ENCODE measurements around the gene CDKAL1. TPM values are rescaled to one million over a fixed set of nuclear protein-coding genes. Genes with fewer than 3 reads are reported as not detected.

CDKAL1 gene
- total and polyA plus RNA-seq, 10 of the 15 experiments (the other 5 are each of a cell fraction or from before 2014, with no cell fraction given): 10.7 to 26.9 (median 17.3) TPM

- ChIA-PET RAD21 (ENCODE audit: unreplicated experiment) (interaction anchor here (1.0 kb wide), 1 partner anchor 14 kb away, joined by 3 read pairs; no protein-coding TSS in a partner anchor), SMC1A (ENCODE audit: uncharacterized antibody, unreplicated experiment) (interaction anchor here (0.6 to 1.9 kb wide), 3 partner anchors 14 to 304 kb away, joined by 3 to 5 read pairs (median 3); no protein-coding TSS in a partner anchor)
- no peak for FAIRE-seq
Observed at GRCh38 chr6:20991910-20992309, 457.7 kb downstream of the CDKAL1 start.

GRCh38 chr6:20996099-20996498 is 461.8 kb downstream of the CDKAL1 start:
- H3K79me2 ChIP-seq (ENCODE audit: control insufficient read depth, insufficient read depth, low read length): no peaks in the 10 kb centered on the region
- H3K27ac ChIP-seq (ENCODE audit: control insufficient read depth, insufficient read depth): no peak overlapping the region
- no peak overlapping the region for H3K4me3 ChIP-seq
- H3K9me3 ChIP-seq (replicated peaks; ENCODE audit: control insufficient read depth, insufficient read depth, low read length): no peaks in the 10 kb centered on the region; the same call in 2 of the 3 replicates
- RAD21 ChIA-PET (ENCODE audit: unreplicated experiment): no interaction called here
- in situ Hi-C loops (cut with MboI) (no loop called here), intact Hi-C loops (cut with micrococcal nuclease; ENCODE audit: unreplicated experiment) (no loop called here)
- peaks cover 9% of the 10 kb centered on the region for H3K4me1 ChIP-seq (ENCODE audit: control insufficient read depth, insufficient read depth, low read length)
- H3K4me2 ChIP-seq (ENCODE audit: control insufficient read depth, insufficient read depth): no peak overlapping the region
- SMC1A ChIA-PET (ENCODE audit: uncharacterized antibody, unreplicated experiment): interaction anchor here (0.6 to 3.0 kb wide), 5 partner anchors 42 to 432 kb away, joined by 3 to 10 read pairs (median 3); no protein-coding TSS in a partner anchor
- POLR2A ChIA-PET: interaction anchor here (1.2 kb wide), 1 partner anchor 9 kb away, joined by 3 read pairs; no protein-coding TSS in a partner anchor
- no peak for FAIRE-seq
- no peak for ATAC-seq
- BruUV-seq (replicated peaks): no TSS peak
- no peak overlapping the region for H2AFZ ChIP-seq (ENCODE audit: control insufficient read depth, low read depth, low read length)
- no peak overlapping the region for H3K9ac ChIP-seq (ENCODE audit: control insufficient read depth, insufficient read depth, low read length)
- no peaks in the 10 kb centered on the region for H3K27me3 ChIP-seq (replicated peaks in 1 of 2; ENCODE audit: control insufficient read depth in 2 of 2, insufficient read depth in 2 of 2, low read length in 1 of 2)
- no peak for DNase-seq (ENCODE audit: low read depth, low spot score)
- H4K20me1 ChIP-seq (ENCODE audit: control insufficient read depth, insufficient read depth): no peaks in the 10 kb centered on the region
- H3K36me3 ChIP-seq (ENCODE audit: control insufficient read depth in 2 of 2, insufficient read depth in 2 of 2, low read length in 1 of 2): no peaks in the 10 kb centered on the region; a peak in 1 of 4 replicates
- CTCF ChIA-PET: no interaction called here
- WGBS (ENCODE audit: insufficient coverage, insufficient replicate concordance, low lambda C conversion rate, missing lambda C conversion rate): 69% methylated on average over 4 of the region's 4 CpGs
- TF ChIP-seq SREBF1 (IDR thresholded peaks at IDR 0.05; ENCODE audit: low read length) (no peak), POU2F2 (IDR thresholded peaks at IDR 0.05; ENCODE audit: borderline replicate concordance, low read depth, low read length) (no peak), ATF2 (IDR thresholded peaks at IDR 0.05; ENCODE audit: low read length) (no peak), CBFB (IDR thresholded peaks at IDR 0.05; ENCODE audit: low read depth) (no peak), SP1 (IDR thresholded peaks at IDR 0.05; ENCODE audit: low read depth, low read length) (no peak), E2F4 (IDR thresholded peaks at IDR 0.05; ENCODE audit: low read depth, low read length) (no peak), ESRRA (IDR thresholded peaks at IDR 0.05; ENCODE audit: low read length) (no peak), HDAC2 (IDR thresholded peaks at IDR 0.05) (no peak), MYB (IDR thresholded peaks at IDR 0.05; ENCODE audit: borderline replicate concordance, low read depth, low read length) (no peak), CHD2 (IDR thresholded peaks at IDR 0.05; ENCODE audit: borderline replicate concordance, low read depth, low read length) (no peak), MEF2A (IDR thresholded peaks at IDR 0.05; ENCODE audit: insufficient read depth, low read depth, low read length) (no peak), ETV6 (conservative IDR thresholded peaks at IDR 0.05 in 1 of 2, IDR thresholded peaks at IDR 0.05 in 1 of 2; ENCODE audit: borderline replicate concordance in 1 of 2, low read depth in 1 of 2) (no peak)
- TF ChIP-seq, protein P1, sequence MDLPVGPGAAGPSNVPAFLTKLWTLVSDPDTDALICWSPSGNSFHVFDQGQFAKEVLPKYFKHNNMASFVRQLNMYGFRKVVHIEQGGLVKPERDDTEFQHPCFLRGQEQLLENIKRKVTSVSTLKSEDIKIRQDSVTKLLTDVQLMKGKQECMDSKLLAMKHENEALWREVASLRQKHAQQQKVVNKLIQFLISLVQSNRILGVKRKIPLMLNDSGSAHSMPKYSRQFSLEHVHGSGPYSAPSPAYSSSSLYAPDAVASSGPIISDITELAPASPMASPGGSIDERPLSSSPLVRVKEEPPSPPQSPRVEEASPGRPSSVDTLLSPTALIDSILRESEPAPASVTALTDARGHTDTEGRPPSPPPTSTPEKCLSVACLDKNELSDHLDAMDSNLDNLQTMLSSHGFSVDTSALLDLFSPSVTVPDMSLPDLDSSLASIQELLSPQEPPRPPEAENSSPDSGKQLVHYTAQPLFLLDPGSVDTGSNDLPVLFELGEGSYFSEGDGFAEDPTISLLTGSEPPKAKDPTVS (IDR thresholded peaks at IDR 0.05; ENCODE audit: low read depth, low read length): no peak

More at GRCh38 chr6:20991910-20992309, 457.7 kb downstream of the CDKAL1 start:
- no peak overlapping the region for H2AFZ ChIP-seq (ENCODE audit: control insufficient read depth, low read depth, low read length)
- BruUV-seq (replicated peaks): no TSS peak
- H3K79me2 ChIP-seq (ENCODE audit: control insufficient read depth, insufficient read depth, low read length): no peaks in the 10 kb centered on the region
- H3K36me3 ChIP-seq (ENCODE audit: control insufficient read depth in 2 of 2, insufficient read depth in 2 of 2, low read length in 1 of 2): no peaks in the 10 kb centered on the region
- in situ Hi-C loops (cut with MboI) (no loop called here), intact Hi-C loops (cut with micrococcal nuclease; ENCODE audit: unreplicated experiment) (no loop called here)
- WGBS (ENCODE audit: insufficient coverage, insufficient replicate concordance, low lambda C conversion rate, missing lambda C conversion rate): 100% methylated on average over 1 of the region's 2 CpGs
- no peak overlapping the region for H3K4me2 ChIP-seq (ENCODE audit: control insufficient read depth, insufficient read depth)
- no peak overlapping the region for H3K27ac ChIP-seq (ENCODE audit: control insufficient read depth, insufficient read depth)
- TF ChIP-seq TCF3 (IDR thresholded peaks at IDR 0.05; ENCODE audit: borderline replicate concordance, insufficient read depth, low read depth, low read length): no peak
- no peak for TF ChIP-seq ASH2L (IDR thresholded peaks at IDR 0.05; ENCODE audit: borderline replicate concordance, low read depth)
- TF ChIP-seq HDAC2 (IDR thresholded peaks at IDR 0.05): no peak
- no peaks in the 10 kb centered on the region for H3K27me3 ChIP-seq (replicated peaks in 1 of 2; ENCODE audit: control insufficient read depth in 2 of 2, insufficient read depth in 2 of 2, low read length in 1 of 2)
- CTCF ChIA-PET: no interaction called here
- POLR2A ChIA-PET: interaction anchor here (0.6 kb wide), 1 partner anchor 189 kb away, joined by 4 read pairs; no protein-coding TSS in a partner anchor
- H4K20me1 ChIP-seq (ENCODE audit: control insufficient read depth, insufficient read depth): no peaks in the 10 kb centered on the region
- ATAC-seq (no peak), DNase-seq (ENCODE audit: low read depth, low spot score) (no peak)
- no peak overlapping the region for H3K9ac ChIP-seq (ENCODE audit: control insufficient read depth, insufficient read depth, low read length)
- no peak overlapping the region for H3K4me3 ChIP-seq
- H3K4me1 ChIP-seq (ENCODE audit: control insufficient read depth, insufficient read depth, low read length): no peaks in the 10 kb centered on the region
- no peaks in the 10 kb centered on the region; the same call in 2 of the 3 replicates for H3K9me3 ChIP-seq (replicated peaks; ENCODE audit: control insufficient read depth, insufficient read depth, low read length)
